DOHH2 (cell line): ENCODE measurements around the gene COL23A1.

Experiments
- EZH2phosphoT487 ChIP-seq: fragments of 200-600 bp; sonication (generic); IDR thresholded peaks from 2 replicates; pipeline ENCODE4 v1.6.1; 2017; ENCODE audit warnings: borderline replicate concordance, mild to moderate bottlenecking, antibody characterized with exemption, low read length, moderate library complexity, mixed read lengths
- TF ChIP-seq, protein P1 (sequence below): fragments of 200-600 bp; sonication (generic); IDR thresholded peaks from one replicate; pipeline ENCODE4 v1.5.1; 2014; ENCODE audit warnings: antibody characterized with exemption, mild to moderate bottlenecking, low read depth, low read length; ENCODE audit not compliant: poor library complexity, severe bottlenecking

DNA sequence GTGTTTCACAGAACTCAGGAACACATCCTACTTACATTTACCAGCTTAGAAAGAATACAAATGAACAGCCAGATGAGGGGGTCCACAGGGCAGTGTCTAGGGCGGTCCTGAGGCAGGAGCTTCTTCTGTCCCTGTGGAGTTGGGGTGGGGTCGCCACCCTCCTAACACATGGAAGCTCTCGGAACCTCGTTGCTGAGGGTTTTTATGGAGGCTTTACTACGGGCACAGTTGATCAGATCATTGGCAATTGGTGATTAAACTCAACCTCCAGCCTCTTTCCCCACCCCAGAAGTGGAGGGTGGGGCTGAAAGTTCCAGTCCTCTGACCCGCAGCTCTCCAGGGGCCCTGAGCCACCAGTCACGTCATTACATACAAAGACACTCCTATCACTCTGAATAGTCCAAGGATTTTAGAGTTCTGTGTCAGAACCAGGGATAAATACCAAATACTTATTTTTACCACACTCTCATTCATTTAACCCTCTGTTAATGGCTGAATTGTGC lies 156.9 kb downstream of the COL23A1 start:
- TF ChIP-seq, protein P1, sequence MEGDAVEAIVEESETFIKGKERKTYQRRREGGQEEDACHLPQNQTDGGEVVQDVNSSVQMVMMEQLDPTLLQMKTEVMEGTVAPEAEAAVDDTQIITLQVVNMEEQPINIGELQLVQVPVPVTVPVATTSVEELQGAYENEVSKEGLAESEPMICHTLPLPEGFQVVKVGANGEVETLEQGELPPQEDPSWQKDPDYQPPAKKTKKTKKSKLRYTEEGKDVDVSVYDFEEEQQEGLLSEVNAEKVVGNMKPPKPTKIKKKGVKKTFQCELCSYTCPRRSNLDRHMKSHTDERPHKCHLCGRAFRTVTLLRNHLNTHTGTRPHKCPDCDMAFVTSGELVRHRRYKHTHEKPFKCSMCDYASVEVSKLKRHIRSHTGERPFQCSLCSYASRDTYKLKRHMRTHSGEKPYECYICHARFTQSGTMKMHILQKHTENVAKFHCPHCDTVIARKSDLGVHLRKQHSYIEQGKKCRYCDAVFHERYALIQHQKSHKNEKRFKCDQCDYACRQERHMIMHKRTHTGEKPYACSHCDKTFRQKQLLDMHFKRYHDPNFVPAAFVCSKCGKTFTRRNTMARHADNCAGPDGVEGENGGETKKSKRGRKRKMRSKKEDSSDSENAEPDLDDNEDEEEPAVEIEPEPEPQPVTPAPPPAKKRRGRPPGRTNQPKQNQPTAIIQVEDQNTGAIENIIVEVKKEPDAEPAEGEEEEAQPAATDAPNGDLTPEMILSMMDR: no peak
- no peak for TF ChIP-seq EZH2phosphoT487
